GM12875 (cell line): ENCODE results near the gene IFT27.

Experiments
- H3K4me3 ChIP-seq: one replicate; pipeline ENCODE4 v1.5.1; 2011; ENCODE audit warnings: low read depth, low read length, control low read depth
- TF ChIP-seq, protein P1 (sequence below): IDR thresholded peaks from 2 replicates; pipeline ENCODE4 v1.5.1; 2011; ENCODE audit warnings: low read depth, mild to moderate bottlenecking, control low read depth, inconsistent platforms, low read length, moderate library complexity, borderline replicate concordance; ENCODE audit not compliant: insufficient read depth

Gene IFT27

DNA sequence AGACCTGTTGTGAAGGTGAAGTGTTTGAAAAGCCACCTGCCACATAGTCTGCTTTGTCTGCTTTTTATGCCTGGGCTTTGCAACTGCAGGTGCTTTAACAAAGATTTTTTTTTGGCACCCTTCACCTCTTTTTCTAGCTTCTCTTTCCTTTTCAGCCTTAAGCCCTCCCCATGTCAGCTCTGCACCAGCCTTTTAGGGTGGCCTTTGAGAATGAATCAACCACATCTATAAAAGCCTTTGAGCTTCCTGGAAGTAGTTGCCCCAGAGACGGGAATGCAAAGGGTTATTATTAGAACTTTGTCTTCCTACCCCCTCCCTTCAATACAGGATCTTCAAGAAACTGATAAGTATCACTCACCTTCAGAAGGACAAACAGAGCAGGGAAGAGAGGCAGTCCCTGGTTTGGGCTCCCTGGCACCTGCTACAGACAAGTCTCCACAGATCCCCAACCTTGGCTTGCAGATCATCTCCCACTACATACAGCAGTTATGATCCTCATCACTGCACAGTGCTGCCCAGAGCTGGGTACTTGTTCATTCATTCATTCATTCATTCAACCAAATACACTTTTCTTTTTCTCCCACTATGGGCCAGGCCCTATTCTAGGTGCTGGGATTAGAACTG lies 32.9 kb upstream of the IFT27 start:
- TF ChIP-seq, protein P1, sequence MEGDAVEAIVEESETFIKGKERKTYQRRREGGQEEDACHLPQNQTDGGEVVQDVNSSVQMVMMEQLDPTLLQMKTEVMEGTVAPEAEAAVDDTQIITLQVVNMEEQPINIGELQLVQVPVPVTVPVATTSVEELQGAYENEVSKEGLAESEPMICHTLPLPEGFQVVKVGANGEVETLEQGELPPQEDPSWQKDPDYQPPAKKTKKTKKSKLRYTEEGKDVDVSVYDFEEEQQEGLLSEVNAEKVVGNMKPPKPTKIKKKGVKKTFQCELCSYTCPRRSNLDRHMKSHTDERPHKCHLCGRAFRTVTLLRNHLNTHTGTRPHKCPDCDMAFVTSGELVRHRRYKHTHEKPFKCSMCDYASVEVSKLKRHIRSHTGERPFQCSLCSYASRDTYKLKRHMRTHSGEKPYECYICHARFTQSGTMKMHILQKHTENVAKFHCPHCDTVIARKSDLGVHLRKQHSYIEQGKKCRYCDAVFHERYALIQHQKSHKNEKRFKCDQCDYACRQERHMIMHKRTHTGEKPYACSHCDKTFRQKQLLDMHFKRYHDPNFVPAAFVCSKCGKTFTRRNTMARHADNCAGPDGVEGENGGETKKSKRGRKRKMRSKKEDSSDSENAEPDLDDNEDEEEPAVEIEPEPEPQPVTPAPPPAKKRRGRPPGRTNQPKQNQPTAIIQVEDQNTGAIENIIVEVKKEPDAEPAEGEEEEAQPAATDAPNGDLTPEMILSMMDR, result no peak
- no peak overlapping the region for H3K4me3 ChIP-seq

- H3K4me3 ChIP-seq, result no peak overlapping the region
- TF ChIP-seq, protein P1, result no peak
Observed at GRCh38 chr22:36807627-36808026, 31.7 kb upstream of the IFT27 start.

GRCh38 chr22:36806835-36807234 lies 30.9 kb upstream of the IFT27 start:
- H3K4me3 ChIP-seq, result no peak overlapping the region
- TF ChIP-seq, protein P1, result no peak

- H3K4me3 ChIP-seq, result no peak overlapping the region
- TF ChIP-seq, protein P1, result no peak
Observed at GRCh38 chr22:36803358-36803757, 27.4 kb upstream of the IFT27 start.

DNA sequence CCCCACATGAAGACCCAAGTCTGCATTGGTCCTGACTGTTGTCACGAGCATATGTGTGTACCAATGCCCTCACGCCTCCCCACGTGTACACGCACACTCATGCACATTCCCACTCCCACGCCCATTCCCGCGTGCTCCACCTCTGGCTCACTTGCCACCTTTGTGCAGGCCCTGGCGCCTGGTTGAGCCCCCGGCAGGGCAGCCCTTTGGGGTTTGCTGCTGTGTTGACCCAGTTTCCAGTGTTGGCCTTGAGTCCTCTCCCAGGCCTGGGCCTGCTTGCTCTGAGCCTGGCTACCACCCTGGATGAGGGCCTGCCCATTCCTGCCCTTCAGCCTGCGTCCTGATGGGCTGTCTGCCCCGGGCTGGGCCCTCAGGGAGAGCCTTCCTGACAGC lies 22.8 kb upstream of the IFT27 start:
- no peak overlapping the region for H3K4me3 ChIP-seq

DNA sequence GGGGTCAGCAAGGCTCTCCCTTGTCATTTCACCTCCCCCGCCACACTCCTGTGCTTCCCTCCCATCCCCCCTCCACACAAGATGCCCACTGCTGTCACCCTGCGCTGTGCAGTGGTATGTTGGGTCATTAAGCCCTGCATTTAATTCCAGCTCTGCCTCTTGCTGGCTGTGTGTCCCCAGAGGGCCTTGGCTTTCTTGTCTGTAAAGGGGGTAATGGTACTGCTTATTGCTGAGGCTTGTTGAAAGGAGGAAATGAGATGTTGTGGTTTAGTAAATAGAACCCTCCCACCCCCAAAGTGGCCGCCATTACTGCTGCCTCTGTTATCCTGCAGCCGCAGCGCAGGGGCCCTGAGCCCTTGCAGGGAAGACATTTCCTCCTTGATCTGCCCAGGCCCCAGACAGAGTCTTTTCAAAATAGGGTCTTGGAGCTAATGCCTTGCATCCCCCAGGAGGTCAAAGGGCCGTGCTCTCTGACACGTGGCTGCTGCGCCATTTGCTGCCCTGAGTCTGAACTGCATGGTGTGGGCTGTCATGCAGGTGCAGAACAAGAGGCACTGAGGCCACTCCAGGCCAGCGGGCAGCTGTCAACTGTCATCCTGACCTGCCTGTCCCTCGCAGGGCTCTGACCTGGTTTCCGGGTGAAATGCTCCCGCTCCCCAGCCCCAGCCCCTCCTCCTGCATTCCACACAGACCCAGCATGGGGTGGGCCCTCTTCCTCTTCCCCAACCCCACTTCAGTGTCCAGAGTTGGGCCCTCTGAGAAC lies 22.2 kb upstream of the IFT27 start:
- TF ChIP-seq, protein P1, result no peak
- no peak overlapping the region for H3K4me3 ChIP-seq

More for the DNA sequence above, 22.8 kb upstream of the IFT27 start:
- TF ChIP-seq, protein P1, result no peak

GRCh38 chr22:36797374-36797773 lies 21.5 kb upstream of the IFT27 start:
- H3K4me3 ChIP-seq, result no peak overlapping the region
- TF ChIP-seq, protein P1, result no peak
